Natural killer cell (primary cell): ENCODE data around the gene ADCY5. TPM values are rescaled to one million over a fixed set of nuclear protein-coding genes. Genes with fewer than 3 reads are reported as not detected.
A peak's percentile ranks its signal among the peaks of the same experiment; 100 is the strongest.

Experiments
- ATAC-seq, 3 donors: fragments of 150-1000 bp in 2 of 3; fragments of 200-7000 bp in 1 of 3; cut with Tn5 transposase; 1 replicate in 1 of 3; 2 replicates in 2 of 3; pipeline ENCODE4 v1.10.0; 2021; ENCODE audit warnings: mild to moderate bottlenecking in 2 of 3, moderate library complexity in 2 of 3
- DNase-seq, 2 donors: peaks; one replicate each; pipeline versions ENCODE4 v3.0.0 to v3.0.0-alpha.2; 2013 to 2021; ENCODE audit warnings: mixed read lengths in 1 of 2
- H3K27ac ChIP-seq: one replicate; pipeline ENCODE4 v1.5.1; 2013; ENCODE audit warnings: mild to moderate bottlenecking, low read length
- H3K27me3 ChIP-seq: one replicate; pipeline ENCODE4 v1.6.1; 2013; ENCODE audit warnings: low read length; ENCODE audit not compliant: control insufficient read depth, insufficient read depth
- H3K36me3 ChIP-seq: one replicate; pipeline ENCODE4 v1.6.1; 2013; ENCODE audit warnings: low read length; ENCODE audit not compliant: control insufficient read depth, insufficient read depth
- H3K4me1 ChIP-seq: one replicate; pipeline ENCODE4 v1.6.1; 2013; ENCODE audit warnings: low read length; ENCODE audit not compliant: control insufficient read depth, insufficient read depth
- H3K4me3 ChIP-seq: one replicate; pipeline ENCODE4 v1.5.1; 2013; ENCODE audit warnings: low read length
- H3K9me3 ChIP-seq: one replicate; pipeline ENCODE4 v1.6.1; 2013; ENCODE audit warnings: low read length; ENCODE audit not compliant: control insufficient read depth, insufficient read depth
- H3K27ac Mint-ChIP-seq, 2 donors: one replicate each; pipeline ENCODE4 v1.8.0; 2022; ENCODE audit warnings: mild to moderate bottlenecking in 2 of 2, mixed read lengths in 2 of 2, moderate library complexity in 1 of 2
- H3K27me3 Mint-ChIP-seq, 2 donors: one replicate each; pipeline ENCODE4 v1.8.0; 2022; ENCODE audit warnings: low read depth in 2 of 2, mixed read lengths in 2 of 2
- H3K36me3 Mint-ChIP-seq: one replicate; pipeline ENCODE4 v1.8.0; 2022; ENCODE audit warnings: mixed read lengths
- H3K4me1 Mint-ChIP-seq, 2 donors: one replicate each; pipeline ENCODE4 v1.8.0; 2022; ENCODE audit warnings: mixed read lengths in 2 of 2
- H3K4me3 Mint-ChIP-seq: one replicate; pipeline ENCODE4 v1.8.0; 2022; ENCODE audit warnings: mild to moderate bottlenecking, moderate library complexity, mixed read lengths
- H3K9me3 Mint-ChIP-seq, 2 donors: one replicate each; pipeline ENCODE4 v1.8.0; 2022; ENCODE audit warnings: mixed read lengths in 2 of 2
- CTCF ChIP-seq: fragments of 200-600 bp; IDR thresholded peaks from one replicate; pipeline ENCODE4 v1.8.0; 2022; ENCODE audit warnings: antibody characterized with exemption
- WGBS: methylation state at CpG from one replicate; pipeline ENCODE4 v1.1.7; 2013; ENCODE audit warnings: missing lambda C conversion rate; ENCODE audit not compliant: insufficient coverage; 5-methylcytosine and 5-hydroxymethylcytosine counted together
- intact Hi-C: fragments of 100-400 bp; cut with micrococcal nuclease; formaldehyde crosslinking; loops from one replicate; pipeline ENCODE4 v1.14.2; 2022
- total RNA-seq, 4 donors: library from RNA; stranded (reverse); fragments of 120-200 nt in 1 of 4; gene quantifications; one replicate each; pipeline versions ENCODE4 v1.2.3 to v1.2.4, GENCODE V29; 2013 to 2022

ADCY5 gene
- total RNA-seq, 3 donors from 2014 or later (not counting 1 experiment from before 2014, with no cell fraction given) = not detected

GRCh38 chr3:123286308-123287023 is 162.4 kb downstream of the ADCY5 start:
- Mint-ChIP-seq H3K4me3 (no peak overlapping the region), H3K36me3 (no peaks in the 10 kb centered on the region), H3K27ac (no peak overlapping the region), H3K4me1 (peaks cover 0 to 5% of the 10 kb centered on the region in 2 donors), H3K9me3 (no peaks in the 10 kb centered on the region), H3K27me3 (no peaks in the 10 kb centered on the region)
- no peaks in the 10 kb centered on the region for H3K27me3 ChIP-seq
- DNase-seq (peak in 1 of 2 donors; percentile 46), ATAC-seq (peak in 2 of 3 donors; percentile 34 to 67)
- 81% methylated on average over 16 of the region's 16 CpGs for WGBS
- no peak overlapping the region for H3K4me3 ChIP-seq
- no peaks in the 10 kb centered on the region for H3K4me1 ChIP-seq
- H3K9me3 ChIP-seq = no peaks in the 10 kb centered on the region
- H3K36me3 ChIP-seq = no peaks in the 10 kb centered on the region
- no peak overlapping the region for H3K27ac ChIP-seq
- TF ChIP-seq CTCF = peak; percentile 32
- intact Hi-C loops = no loop called here

DNA sequence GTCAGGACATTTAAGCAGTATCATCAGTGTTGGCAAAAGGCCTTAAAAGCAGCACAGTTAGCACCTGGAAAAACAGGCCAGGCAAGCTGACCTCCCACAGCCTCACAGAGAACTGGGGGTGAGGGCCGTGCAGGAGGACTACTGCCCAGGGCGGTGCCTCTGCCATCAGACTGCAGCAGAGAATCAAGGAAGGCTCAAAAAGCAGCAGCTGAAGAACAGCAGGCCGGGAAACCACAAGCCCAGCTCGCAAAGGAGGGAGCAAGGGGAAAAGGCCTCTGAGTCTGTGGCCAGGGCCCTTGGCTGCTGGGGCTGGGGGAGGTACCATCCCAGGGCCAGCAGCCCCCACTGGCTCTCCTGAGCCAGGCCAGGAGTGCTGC is 163.0 kb downstream of the ADCY5 start:
- H3K27ac Mint-ChIP-seq = no peak overlapping the region
- H3K4me1 Mint-ChIP-seq = peaks cover 0 to 5% of the 10 kb centered on the region in 2 donors
- 70% methylated on average over 4 of the region's 4 CpGs for WGBS

DNA sequence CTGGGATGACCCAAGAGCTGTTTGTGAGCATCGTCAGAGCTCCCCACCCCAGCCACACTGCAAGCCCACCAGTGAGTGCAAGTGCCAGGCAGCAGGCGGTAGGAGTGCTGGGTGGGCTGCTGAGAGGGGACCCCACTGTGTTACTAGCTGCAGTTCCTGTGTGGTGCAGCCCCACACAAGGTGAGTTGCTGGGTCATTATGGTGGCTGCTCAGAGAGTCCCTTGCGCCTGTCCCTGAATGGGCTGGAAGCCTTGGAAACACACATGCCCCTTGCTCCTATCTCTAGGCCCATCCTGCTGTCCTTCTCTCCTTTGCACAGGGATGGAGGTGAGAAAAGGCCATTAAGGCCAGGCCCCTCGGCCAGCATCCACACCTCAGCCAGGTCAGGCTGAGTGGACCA is 163.4 kb downstream of the ADCY5 start:
- Mint-ChIP-seq H3K9me3 (no peaks in the 10 kb centered on the region), H3K27ac (no peak overlapping the region), H3K4me1 (peaks cover 0 to 5% of the 10 kb centered on the region in 2 donors), H3K36me3 (no peaks in the 10 kb centered on the region), H3K4me3 (no peak overlapping the region), H3K27me3 (no peaks in the 10 kb centered on the region)
- no peak overlapping the region for H3K4me3 ChIP-seq
- H3K27me3 ChIP-seq = no peaks in the 10 kb centered on the region
- ATAC-seq (no peak), DNase-seq (no peak)
- H3K4me1 ChIP-seq = no peaks in the 10 kb centered on the region
- H3K9me3 ChIP-seq = no peaks in the 10 kb centered on the region
- intact Hi-C loops = no loop called here
- no peaks in the 10 kb centered on the region for H3K36me3 ChIP-seq
- TF ChIP-seq CTCF = no peak
- WGBS = 80% methylated on average over 4 of the region's 4 CpGs
- H3K27ac ChIP-seq = no peak overlapping the region

More for the DNA sequence above, 163.0 kb downstream of the ADCY5 start:
- H3K27ac ChIP-seq = no peak overlapping the region
- H3K36me3 Mint-ChIP-seq = no peaks in the 10 kb centered on the region
- no peaks in the 10 kb centered on the region for H3K9me3 Mint-ChIP-seq
- no peaks in the 10 kb centered on the region for H3K4me1 ChIP-seq
- H3K36me3 ChIP-seq = no peaks in the 10 kb centered on the region
- H3K4me3 ChIP-seq = no peak overlapping the region
- intact Hi-C loops = no loop called here
- no peak for DNase-seq
- no peaks in the 10 kb centered on the region for H3K9me3 ChIP-seq
- no peak for ATAC-seq
- no peaks in the 10 kb centered on the region for H3K27me3 ChIP-seq
- H3K4me3 Mint-ChIP-seq = no peak overlapping the region
- no peaks in the 10 kb centered on the region for H3K27me3 Mint-ChIP-seq
- no peak for TF ChIP-seq CTCF

- H3K27ac ChIP-seq = no peak overlapping the region
- H3K36me3 ChIP-seq = no peaks in the 10 kb centered on the region
- no peaks in the 10 kb centered on the region for H3K27me3 ChIP-seq
- Mint-ChIP-seq H3K27ac (no peak overlapping the region), H3K27me3 (no peaks in the 10 kb centered on the region), H3K4me3 (no peak overlapping the region), H3K4me1 (peaks cover 0 to 5% of the 10 kb centered on the region in 2 donors), H3K9me3 (no peaks in the 10 kb centered on the region), H3K36me3 (no peaks in the 10 kb centered on the region)
- ATAC-seq (no peak), DNase-seq (no peak)
- no peaks in the 10 kb centered on the region for H3K9me3 ChIP-seq
- no peak overlapping the region for H3K4me3 ChIP-seq
- TF ChIP-seq CTCF = no peak
- no peaks in the 10 kb centered on the region for H3K4me1 ChIP-seq
- WGBS = 76% methylated on average over 8 of the region's 9 CpGs
- intact Hi-C loops = no loop called here
Measured at GRCh38 chr3:123285066-123285465, 163.8 kb downstream of the ADCY5 start.
